H1 (cell line): ENCODE results near the gene NEO1. TPM values are rescaled to one million over a fixed set of nuclear protein-coding genes. Genes with fewer than 3 reads are reported as not detected.

Source experiments
- JUND ChIP-seq: IDR thresholded peaks from 2 replicates; pipeline ENCODE4 v1.6.1; 2011; ENCODE audit warnings: mild to moderate bottlenecking, improper control_type of control experiment, low read length
- YY1 ChIP-seq: IDR thresholded peaks from 2 replicates; pipeline ENCODE4 v1.6.1; 2011; ENCODE audit warnings: low read depth, mild to moderate bottlenecking, low read length
- polyA plus RNA-seq, 7 experiments: library from polyadenylated mRNA; depleted of rRNA in 3 of 7; stranded (reverse) in 5 of 7; unstranded in 2 of 7; fragments of >200 nt in 5 of 7; fragments of 200-250 nt in 2 of 7; gene quantifications; 1 replicate in 5 of 7; 2 replicates in 1 of 7; 4 replicates in 1 of 7; pipeline versions ENCODE4 v1.2.1 to v1.2.3, GENCODE V29; 2011 to 2013; ENCODE audit warnings: missing spikeins in 2 of 7, mixed read lengths in 2 of 7
- total RNA-seq: library from RNA; stranded (reverse); fragmentation: NEBNext Ultra II Directional; extraction: Animal tissue kit (Norgen Biotek cat#: 25700); gene quantifications from 2 replicates; pipeline ENCODE4 v1.2.1, GENCODE V29; 2021

Gene NEO1
- total and polyA plus RNA-seq, 2 of the 8 experiments (the other 6 are each of a cell fraction or from before 2014, with no cell fraction given): 36.0 to 51.0 TPM

DNA sequence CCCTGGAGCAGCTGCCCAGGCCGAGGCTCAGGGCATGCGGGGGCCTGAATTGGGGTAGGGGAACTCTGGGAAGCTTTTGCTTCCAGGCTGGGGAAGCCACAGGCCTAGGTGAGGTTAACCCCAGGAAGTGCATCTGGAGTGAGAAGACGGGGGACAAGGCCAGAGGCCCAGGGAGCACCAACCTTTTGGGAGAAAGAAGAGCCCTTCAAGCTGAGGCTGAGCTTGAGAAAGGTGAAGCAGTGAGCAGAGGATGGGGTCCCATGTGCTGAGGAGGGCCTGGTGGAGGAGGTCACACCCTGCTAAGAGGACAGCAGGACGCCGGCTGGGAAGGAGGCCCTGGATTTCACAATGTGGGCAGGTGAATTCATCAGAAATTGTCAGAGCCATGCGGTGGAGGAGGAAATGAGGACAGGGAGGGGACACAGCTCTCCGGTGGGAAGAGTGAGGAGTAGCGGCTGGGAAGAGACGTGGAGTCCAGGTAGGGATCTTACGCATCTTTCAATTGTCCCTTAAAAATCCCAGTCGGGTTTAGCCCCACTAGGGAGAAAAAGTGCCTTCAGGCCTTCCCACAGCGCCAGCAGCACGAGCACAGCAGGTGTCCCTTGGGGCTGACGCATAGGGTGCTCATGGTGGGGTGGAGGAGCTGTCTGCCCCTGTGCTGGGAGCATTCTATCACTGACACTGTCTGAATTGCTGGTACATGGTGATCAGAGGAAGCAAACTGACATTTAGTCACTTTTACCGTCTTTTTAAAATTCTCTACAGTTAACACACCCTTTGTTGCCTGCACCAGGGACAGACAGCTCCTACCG is 265.6 kb downstream of the NEO1 start (continued):
- TF ChIP-seq YY1: no peak
- TF ChIP-seq JUND: no peak
